ENCODE measurements around the gene INO80.
A peak's percentile ranks its signal among the peaks of the same experiment; 100 is the strongest.

The INO80 gene

DNA sequence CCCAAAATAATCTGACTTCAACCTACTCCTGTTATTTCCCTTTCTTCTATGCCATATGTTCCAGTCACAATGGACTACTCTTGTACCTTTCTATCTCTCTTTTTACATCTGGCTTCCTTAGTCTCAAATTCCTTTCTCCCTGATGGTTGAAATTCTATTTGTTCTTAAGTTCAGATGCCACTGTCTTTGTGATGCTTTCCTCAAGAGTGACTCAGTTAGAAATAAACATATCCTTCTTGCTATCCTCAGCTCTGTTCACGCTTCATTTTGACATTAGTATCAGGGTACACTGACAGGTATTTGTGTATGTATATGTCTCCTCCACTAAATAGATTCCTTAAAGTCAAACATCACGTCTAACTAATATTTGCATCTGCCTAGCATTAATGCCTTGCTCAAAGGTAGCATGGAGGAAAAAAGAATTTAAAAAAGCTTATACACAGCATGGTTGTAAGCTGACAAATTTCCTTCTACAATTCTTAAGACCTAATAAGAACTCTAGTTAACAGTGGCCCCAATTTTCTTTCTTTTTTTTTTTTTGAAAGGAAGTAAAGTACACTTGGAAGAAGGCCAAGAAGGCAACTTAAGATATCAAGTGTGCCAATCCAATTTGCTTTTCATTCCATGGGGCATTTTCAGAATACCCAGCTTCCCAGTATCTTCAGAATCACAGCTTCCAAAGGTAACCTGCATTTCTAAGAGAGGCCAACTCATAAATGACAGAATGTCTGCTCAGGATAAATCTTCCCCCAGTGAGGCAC lies 104.8 kb downstream of the INO80 start:
- H3K36me3 ChIP-seq (ENCODE audit: control insufficient read depth, insufficient read depth, low read length): peaks cover 13% of the 10 kb centered on the region

DNA sequence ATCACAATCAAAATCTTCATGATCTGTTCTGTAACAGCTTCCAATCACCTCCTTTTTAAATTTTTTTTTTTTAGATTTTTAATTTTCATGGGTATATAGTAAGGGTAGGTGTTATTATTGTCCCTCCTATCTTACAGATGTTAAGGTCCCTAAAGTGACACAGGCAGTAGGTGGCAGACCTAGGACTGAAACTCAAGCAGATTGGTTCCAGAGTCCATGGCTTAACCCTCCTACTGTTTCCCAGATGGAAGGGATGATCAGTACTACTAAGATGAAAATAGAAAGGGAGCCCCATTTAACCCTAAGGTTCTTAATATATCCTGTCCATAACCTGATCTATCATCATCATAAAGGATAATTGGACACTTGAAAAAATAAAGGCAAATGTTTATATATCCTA lies 105.7 kb downstream of the INO80 start:
- no peaks in the 10 kb centered on the region for H3K4me1 ChIP-seq (ENCODE audit: control insufficient read depth, insufficient read depth, low read length)
- H3K27me3 ChIP-seq (ENCODE audit: control insufficient read depth, insufficient read depth, low read length, poor library complexity, severe bottlenecking): no peaks in the 10 kb centered on the region
- no peaks in the 10 kb centered on the region for H3K9me3 ChIP-seq (ENCODE audit: control insufficient read depth, low read length)
- no peak overlapping the region for H3K27ac ChIP-seq (ENCODE audit: insufficient read depth, low read depth, low read length, poor library complexity, severe bottlenecking)
- peaks cover 13% of the 10 kb centered on the region for H3K36me3 ChIP-seq (ENCODE audit: control insufficient read depth, insufficient read depth, low read length)
- no peak overlapping the region for H3K4me3 ChIP-seq (ENCODE audit: insufficient read depth, low read depth, low read length)

More for the DNA sequence above, 104.8 kb downstream of the INO80 start:
- no peak overlapping the region for H3K4me3 ChIP-seq (ENCODE audit: insufficient read depth, low read depth, low read length)
- WGBS, 2 experiments: 77 to 100% methylated on average over 1 to 2 of the region's 2 CpGs
- no peaks in the 10 kb centered on the region for H3K9me3 ChIP-seq (ENCODE audit: control insufficient read depth, low read length)
- H3K4me1 ChIP-seq (ENCODE audit: control insufficient read depth, insufficient read depth, low read length): no peaks in the 10 kb centered on the region
- no peaks in the 10 kb centered on the region for H3K27me3 ChIP-seq (ENCODE audit: control insufficient read depth, insufficient read depth, low read length, poor library complexity, severe bottlenecking)
- no peak overlapping the region for H3K27ac ChIP-seq (ENCODE audit: insufficient read depth, low read depth, low read length, poor library complexity, severe bottlenecking)

DNA sequence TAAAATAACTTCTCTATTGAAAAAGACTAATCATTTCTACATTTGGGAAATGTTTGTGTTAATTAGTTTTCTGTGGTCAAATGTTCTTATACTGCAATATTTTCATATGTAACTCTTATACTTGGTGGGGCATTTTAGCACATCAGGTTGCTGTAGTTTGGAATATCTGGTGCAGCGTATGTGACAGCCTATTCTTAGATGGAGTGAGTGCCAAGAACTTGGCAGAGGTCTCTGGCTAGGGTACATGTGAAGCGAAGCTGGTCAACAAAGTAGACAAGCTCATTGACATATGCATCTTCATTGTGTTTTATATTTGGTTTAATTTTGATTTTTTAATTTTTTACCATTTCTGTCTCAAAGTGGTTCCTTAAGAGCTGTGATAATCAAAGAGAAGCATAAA lies 109.6 kb downstream of the INO80 start:
- H3K4me1 ChIP-seq (ENCODE audit: control insufficient read depth, insufficient read depth, low read length): no peaks in the 10 kb centered on the region
- H3K4me3 ChIP-seq (ENCODE audit: insufficient read depth, low read depth, low read length): no peak overlapping the region
- peaks cover 3% of the 10 kb centered on the region for H3K36me3 ChIP-seq (ENCODE audit: control insufficient read depth, insufficient read depth, low read length)
- WGBS, 2 experiments: 95 to 99% methylated on average over 2 of the region's 2 CpGs
- no peaks in the 10 kb centered on the region for H3K9me3 ChIP-seq (ENCODE audit: control insufficient read depth, low read length)
- no peak overlapping the region for H3K27ac ChIP-seq (ENCODE audit: insufficient read depth, low read depth, low read length, poor library complexity, severe bottlenecking)
- no peaks in the 10 kb centered on the region for H3K27me3 ChIP-seq (ENCODE audit: control insufficient read depth, insufficient read depth, low read length, poor library complexity, severe bottlenecking)

DNA sequence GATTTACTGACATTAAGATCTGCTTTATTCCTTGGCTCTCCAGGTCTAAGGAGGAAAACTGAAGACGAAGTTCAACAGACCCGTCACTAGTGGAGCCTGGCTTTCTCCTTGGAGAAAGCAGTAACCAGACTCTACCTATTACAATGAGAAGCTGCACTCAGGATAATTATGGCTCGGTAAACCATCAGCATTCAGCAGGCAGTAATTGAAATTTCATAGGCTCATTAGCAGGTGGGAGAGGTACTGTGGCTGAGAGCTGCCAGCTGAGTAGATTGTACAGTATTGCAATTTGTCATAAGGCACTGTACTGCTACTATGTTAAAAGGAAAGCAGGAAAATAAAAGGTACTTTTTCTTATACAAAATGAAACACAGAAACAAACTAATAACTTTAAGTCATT lies 111.6 kb downstream of the INO80 start:
- WGBS, 2 experiments: 93 to 96% methylated on average over 3 of the region's 3 CpGs
- H3K4me1 ChIP-seq (ENCODE audit: control insufficient read depth, insufficient read depth, low read length): no peaks in the 10 kb centered on the region
- no peaks in the 10 kb centered on the region for H3K27me3 ChIP-seq (ENCODE audit: control insufficient read depth, insufficient read depth, low read length, poor library complexity, severe bottlenecking)
- H3K27ac ChIP-seq (ENCODE audit: insufficient read depth, low read depth, low read length, poor library complexity, severe bottlenecking): no peak overlapping the region
- peaks cover 3% of the 10 kb centered on the region for H3K36me3 ChIP-seq (ENCODE audit: control insufficient read depth, insufficient read depth, low read length)
- no peak overlapping the region for H3K4me3 ChIP-seq (ENCODE audit: insufficient read depth, low read depth, low read length)
- H3K9me3 ChIP-seq (ENCODE audit: control insufficient read depth, low read length): no peaks in the 10 kb centered on the region

DNA sequence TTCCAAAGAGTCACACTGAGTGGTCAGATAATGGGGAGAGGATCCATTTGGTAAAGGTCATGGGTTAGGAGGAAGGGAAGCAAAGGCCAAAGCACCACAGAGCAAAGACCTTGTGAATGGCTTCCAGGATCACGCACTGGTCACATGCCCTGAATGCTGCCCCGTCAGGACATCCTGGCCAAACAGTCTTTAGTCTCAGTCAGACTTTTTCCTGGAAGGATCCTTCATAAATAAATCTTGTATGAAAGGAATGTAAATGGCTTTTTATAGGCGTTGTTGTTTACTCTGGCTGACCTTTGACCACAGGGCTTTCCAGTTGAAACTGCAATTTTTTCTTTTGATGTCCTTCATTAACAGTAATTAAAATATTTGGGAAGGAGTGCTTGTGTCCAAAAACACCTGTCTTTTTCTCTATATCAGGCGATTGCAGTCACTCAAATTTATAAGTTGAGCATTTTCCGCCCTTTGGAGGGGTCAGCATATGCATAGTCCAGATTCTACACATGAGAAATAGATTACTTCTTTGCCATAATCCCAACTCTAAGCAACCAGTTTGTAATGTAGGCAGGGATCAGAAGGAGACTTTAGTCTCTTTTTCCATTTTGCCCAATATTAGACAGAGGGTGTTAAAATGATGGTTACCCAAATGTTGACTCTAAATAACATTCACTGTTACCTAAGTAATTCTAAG lies 114.4 kb downstream of the INO80 start:
- no peak overlapping the region for H3K27ac ChIP-seq (ENCODE audit: insufficient read depth, low read depth, low read length, poor library complexity, severe bottlenecking)
- no peak overlapping the region for H3K4me3 ChIP-seq (ENCODE audit: insufficient read depth, low read depth, low read length)
- 95 to 97% methylated on average over 5 of the region's 5 CpGs for WGBS, 2 experiments
- H3K36me3 ChIP-seq (ENCODE audit: control insufficient read depth, insufficient read depth, low read length): peaks cover 10% of the 10 kb centered on the region
- no peaks in the 10 kb centered on the region for H3K9me3 ChIP-seq (ENCODE audit: control insufficient read depth, low read length)
- H3K27me3 ChIP-seq (ENCODE audit: control insufficient read depth, insufficient read depth, low read length, poor library complexity, severe bottlenecking): no peaks in the 10 kb centered on the region
- no peaks in the 10 kb centered on the region for H3K4me1 ChIP-seq (ENCODE audit: control insufficient read depth, insufficient read depth, low read length)

DNA sequence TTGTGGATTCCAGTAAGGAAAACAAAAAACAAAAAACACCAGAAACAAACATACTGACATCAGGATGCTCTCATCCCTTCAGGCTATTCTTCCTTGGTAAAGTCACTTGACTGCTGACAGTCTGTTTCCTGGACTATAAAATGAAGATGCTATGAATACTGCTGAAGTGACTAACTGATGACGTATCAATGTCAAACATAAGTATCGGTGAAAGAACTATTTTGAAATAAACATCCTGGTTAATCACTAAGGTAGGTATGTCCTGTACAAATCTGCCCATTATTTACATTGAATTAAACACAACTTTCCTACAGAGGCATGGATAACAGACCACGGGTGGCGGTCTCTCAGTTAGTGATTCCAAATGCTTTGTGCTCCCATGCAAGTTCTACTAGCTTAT lies 116.9 kb downstream of the INO80 start:
- H3K27me3 ChIP-seq (ENCODE audit: control insufficient read depth, insufficient read depth, low read length, poor library complexity, severe bottlenecking): no peaks in the 10 kb centered on the region
- H3K9me3 ChIP-seq (ENCODE audit: control insufficient read depth, low read length): no peaks in the 10 kb centered on the region
- H3K36me3 ChIP-seq (ENCODE audit: control insufficient read depth, insufficient read depth, low read length): peaks cover 15% of the 10 kb centered on the region
- H3K27ac ChIP-seq (ENCODE audit: insufficient read depth, low read depth, low read length, poor library complexity, severe bottlenecking): no peak overlapping the region
- no peak overlapping the region for H3K4me3 ChIP-seq (ENCODE audit: insufficient read depth, low read depth, low read length)
- H3K4me1 ChIP-seq (ENCODE audit: control insufficient read depth, insufficient read depth, low read length): no peaks in the 10 kb centered on the region
- 94 to 97% methylated on average over 4 of the region's 4 CpGs for WGBS, 2 experiments

DNA sequence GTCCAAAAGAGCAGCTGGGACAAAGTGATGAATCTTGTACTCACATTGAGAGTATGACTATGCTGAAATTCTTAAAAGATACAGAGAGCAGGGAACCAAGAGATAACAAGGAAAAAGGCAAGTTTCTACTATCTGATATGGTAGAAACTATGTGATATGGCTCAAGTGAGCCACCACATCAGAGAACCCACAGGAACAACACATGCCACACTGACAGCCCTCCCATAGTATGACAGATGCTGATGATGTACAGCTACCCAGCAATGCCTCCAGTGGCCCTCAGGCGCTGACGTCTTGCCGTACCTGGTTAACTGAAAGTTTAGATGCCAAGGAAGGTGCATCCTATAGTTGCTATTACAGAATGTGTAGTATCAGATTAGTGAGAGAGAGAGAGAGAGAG lies 120.4 kb downstream of the INO80 start:
- Histone ChIP-seq H3K27me3 (ENCODE audit: control insufficient read depth, insufficient read depth, low read length, poor library complexity, severe bottlenecking) (no peaks in the 10 kb centered on the region), H3K9me3 (ENCODE audit: control insufficient read depth, low read length) (no peaks in the 10 kb centered on the region), H3K27ac (ENCODE audit: insufficient read depth, low read depth, low read length, poor library complexity, severe bottlenecking) (no peak overlapping the region), H3K4me3 (ENCODE audit: insufficient read depth, low read depth, low read length) (no peak overlapping the region), H3K4me1 (ENCODE audit: control insufficient read depth, insufficient read depth, low read length) (no peaks in the 10 kb centered on the region), H3K36me3 (ENCODE audit: control insufficient read depth, insufficient read depth, low read length) (peaks cover 18% of the 10 kb centered on the region)
- WGBS, 2 experiments: 93 to 96% methylated on average over 3 of the region's 3 CpGs

DNA sequence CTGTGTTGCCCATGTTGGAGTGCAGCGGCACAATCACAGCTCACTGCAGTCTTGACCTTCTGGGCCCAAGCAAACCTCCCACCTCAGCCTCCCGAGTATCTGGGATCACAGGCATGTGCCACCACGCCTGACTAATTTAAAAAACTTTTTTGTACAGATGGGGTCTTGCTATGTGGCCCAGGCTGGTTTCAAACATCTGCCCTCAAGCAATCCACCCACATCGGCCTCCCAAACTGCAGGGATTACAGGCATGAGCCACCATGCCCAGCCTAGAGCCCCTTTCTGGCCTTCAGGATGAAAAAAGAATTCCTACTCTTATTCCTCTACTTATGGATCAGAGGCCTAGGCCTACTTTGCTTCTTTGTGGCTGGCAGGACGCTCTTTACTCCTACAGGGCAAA lies 123.3 kb downstream of the INO80 start:
- no peak overlapping the region for H3K4me3 ChIP-seq (ENCODE audit: insufficient read depth, low read depth, low read length)
- peaks cover 18% of the 10 kb centered on the region for H3K36me3 ChIP-seq (ENCODE audit: control insufficient read depth, insufficient read depth, low read length)
- 90 to 96% methylated on average over 5 of the region's 5 CpGs for WGBS, 2 experiments
- H3K9me3 ChIP-seq (ENCODE audit: control insufficient read depth, low read length): no peaks in the 10 kb centered on the region
- H3K27me3 ChIP-seq (ENCODE audit: control insufficient read depth, insufficient read depth, low read length, poor library complexity, severe bottlenecking): no peaks in the 10 kb centered on the region
- H3K27ac ChIP-seq (ENCODE audit: insufficient read depth, low read depth, low read length, poor library complexity, severe bottlenecking): no peak overlapping the region
- H3K4me1 ChIP-seq (ENCODE audit: control insufficient read depth, insufficient read depth, low read length): no peaks in the 10 kb centered on the region

DNA sequence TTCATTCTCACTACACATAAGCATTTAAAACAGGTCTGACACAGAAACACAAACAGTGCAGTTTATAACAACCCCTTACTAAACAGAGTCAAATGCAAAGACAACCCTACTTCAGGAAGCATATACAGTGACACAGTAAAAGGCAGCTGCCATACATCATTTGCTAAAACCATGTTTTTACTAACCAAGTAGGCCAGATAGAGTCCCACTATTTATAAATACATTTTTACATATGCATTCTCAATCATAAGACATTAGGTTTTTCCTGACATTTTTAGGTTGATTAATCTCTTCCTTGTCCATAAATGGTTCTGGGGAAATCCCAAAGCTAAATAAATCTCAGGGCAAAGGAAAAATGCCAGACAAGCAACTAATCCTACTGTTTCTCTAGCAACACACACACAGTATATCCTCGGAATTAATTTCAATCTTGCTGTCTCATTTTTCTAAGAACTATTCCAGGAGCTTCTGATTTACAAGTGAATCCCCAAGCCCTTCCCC lies 123.8 kb downstream of the INO80 start:
- Histone ChIP-seq H3K9me3 (ENCODE audit: control insufficient read depth, low read length) (no peaks in the 10 kb centered on the region), H3K27ac (ENCODE audit: insufficient read depth, low read depth, low read length, poor library complexity, severe bottlenecking) (peak overlapping the region; percentile 8), H3K4me3 (ENCODE audit: insufficient read depth, low read depth, low read length) (no peak overlapping the region), H3K36me3 (ENCODE audit: control insufficient read depth, insufficient read depth, low read length) (peaks cover 14% of the 10 kb centered on the region), H3K4me1 (ENCODE audit: control insufficient read depth, insufficient read depth, low read length) (no peaks in the 10 kb centered on the region), H3K27me3 (ENCODE audit: control insufficient read depth, insufficient read depth, low read length, poor library complexity, severe bottlenecking) (no peaks in the 10 kb centered on the region)
- WGBS, 2 experiments: 90 to 96% methylated on average over 1 of the region's 1 CpG

DNA sequence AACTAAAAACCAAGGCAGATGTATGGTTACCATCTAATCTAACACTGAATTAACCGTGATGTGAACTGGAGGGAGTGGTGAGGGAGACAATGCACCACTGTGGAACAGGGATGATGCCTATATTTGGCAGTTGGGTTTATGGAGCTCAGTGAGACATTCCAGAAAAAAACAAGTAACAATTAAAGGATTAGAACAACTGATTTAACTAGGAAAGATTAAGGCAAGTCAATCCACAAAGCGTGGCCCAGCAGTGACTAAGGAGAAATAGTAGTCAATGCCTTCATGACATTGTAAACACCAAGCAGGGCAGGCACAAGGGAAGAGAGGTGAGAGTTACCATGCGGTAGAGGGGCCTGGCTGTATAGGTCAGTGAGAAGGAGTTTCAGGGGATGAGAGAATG lies 124.7 kb downstream of the INO80 start:
- no peaks in the 10 kb centered on the region for H3K4me1 ChIP-seq (ENCODE audit: control insufficient read depth, insufficient read depth, low read length)
- no peak overlapping the region for H3K27ac ChIP-seq (ENCODE audit: insufficient read depth, low read depth, low read length, poor library complexity, severe bottlenecking)
- H3K4me3 ChIP-seq (ENCODE audit: insufficient read depth, low read depth, low read length): no peak overlapping the region
- no peaks in the 10 kb centered on the region for H3K27me3 ChIP-seq (ENCODE audit: control insufficient read depth, insufficient read depth, low read length, poor library complexity, severe bottlenecking)
- WGBS, 2 experiments: 89 to 93% methylated on average over 3 of the region's 3 CpGs
- no peaks in the 10 kb centered on the region for H3K9me3 ChIP-seq (ENCODE audit: control insufficient read depth, low read length)
- H3K36me3 ChIP-seq (ENCODE audit: control insufficient read depth, insufficient read depth, low read length): peaks cover 11% of the 10 kb centered on the region
